Mesothelial cell of epicardium (in vitro differentiated cells): ENCODE measurements around the gene FCHO1. TPM values are rescaled to one million over a fixed set of nuclear protein-coding genes. Genes with fewer than 3 reads are reported as not detected.

ENCODE experiments used
- DNase-seq, 2 experiments: peaks; one replicate each; pipeline ENCODE4 v3.0.0; 2021; ENCODE audit warnings: low spot score in 2 of 2; ENCODE audit not compliant: unreplicated experiment in 2 of 2
- H3K27ac Mint-ChIP-seq: 2 replicates; pipeline ENCODE4 v1.8.0; 2021; ENCODE audit warnings: mixed read lengths
- H3K27me3 Mint-ChIP-seq: 2 replicates; pipeline ENCODE4 v1.8.0; 2021; ENCODE audit warnings: low read depth, mixed read lengths
- H3K36me3 Mint-ChIP-seq: 2 replicates; pipeline ENCODE4 v1.8.0; 2021; ENCODE audit warnings: mixed read lengths
- H3K4me1 Mint-ChIP-seq: 2 replicates; pipeline ENCODE4 v1.8.0; 2021; ENCODE audit warnings: mixed read lengths
- H3K4me3 Mint-ChIP-seq: 2 replicates; pipeline ENCODE4 v1.8.0; 2021; ENCODE audit warnings: mild to moderate bottlenecking, moderate library complexity, mixed read lengths
- H3K9me3 Mint-ChIP-seq: 2 replicates; pipeline ENCODE4 v1.8.0; 2021; ENCODE audit warnings: mixed read lengths
- CTCF ChIP-seq: fragments of 200-600 bp; sonication (generic); IDR thresholded peaks from one replicate; pipeline ENCODE4 v1.5.0; 2021; ENCODE audit warnings: antibody characterized with exemption; ENCODE audit not compliant: unreplicated experiment
- total RNA-seq: library from RNA; stranded (reverse); gene quantifications from 3 replicates; pipeline ENCODE4 v1.2.1, GENCODE V29; 2021

The FCHO1 gene
- total RNA-seq, 1 donor from 2014 or later, result 4.6 TPM

DNA sequence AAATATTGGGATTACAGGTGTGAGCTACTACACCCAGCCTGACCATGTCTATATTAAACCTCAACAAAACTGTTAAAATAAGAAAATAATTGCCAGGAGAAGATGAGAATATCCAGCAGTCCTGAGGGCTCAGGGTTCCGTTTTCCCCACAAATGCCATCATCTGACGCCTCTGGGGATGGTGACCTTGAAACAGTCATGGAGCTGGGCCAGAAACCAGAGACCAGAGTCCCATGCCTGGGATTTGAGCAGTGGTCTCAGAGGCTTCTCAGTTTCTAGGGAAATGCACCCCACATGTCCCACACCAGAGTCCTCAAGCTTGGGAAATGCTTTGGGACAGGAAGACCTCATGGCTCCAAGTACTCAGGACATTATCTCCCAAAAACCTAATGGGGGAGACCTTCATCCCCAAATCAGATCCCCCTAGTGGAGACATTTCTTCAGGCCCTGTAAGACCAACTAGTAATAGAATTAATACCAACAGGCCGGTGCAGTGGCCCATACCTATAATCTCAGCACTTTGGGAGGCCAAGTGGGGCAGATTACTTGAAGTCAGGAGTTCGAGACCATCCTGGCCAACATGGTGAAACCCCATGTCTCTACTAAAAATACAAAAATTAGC is 34.9 kb upstream of the FCHO1 start:
- peak; percentile 21 for TF ChIP-seq CTCF
- Mint-ChIP-seq H3K27ac (no peak overlapping the region), H3K4me3 (no peak overlapping the region), H3K27me3 (no peaks in the 10 kb centered on the region), H3K9me3 (no peaks in the 10 kb centered on the region), H3K4me1 (peaks cover 27% of the 10 kb centered on the region), H3K36me3 (peaks cover 1% of the 10 kb centered on the region)
- no peak for DNase-seq

DNA sequence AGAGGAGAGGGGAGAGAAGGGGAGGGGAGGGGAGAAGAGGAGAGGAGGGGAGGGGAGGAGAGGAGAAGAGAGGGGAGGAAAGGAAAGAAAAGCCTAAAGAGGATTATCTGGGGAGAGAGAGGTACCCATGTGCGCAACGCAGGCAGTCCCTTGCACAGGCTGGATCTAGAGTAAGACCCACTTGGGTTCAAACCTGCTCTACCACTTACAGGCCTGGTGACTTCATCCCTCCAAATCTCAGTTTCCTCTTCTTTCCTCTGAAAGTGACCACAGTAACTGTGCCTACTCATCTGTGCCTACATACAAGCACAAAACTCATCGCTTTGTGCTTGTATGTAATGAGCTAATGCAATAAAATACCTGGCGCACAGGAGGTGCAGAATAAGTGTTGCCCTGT is 32.7 kb upstream of the FCHO1 start:
- DNase-seq, result no peak
- Mint-ChIP-seq H3K4me3 (peak overlapping the region; percentile 83), H3K27me3 (no peaks in the 10 kb centered on the region), H3K9me3 (no peaks in the 10 kb centered on the region), H3K36me3 (peaks cover 4% of the 10 kb centered on the region), H3K27ac (peak overlapping the region; percentile 79), H3K4me1 (peaks cover 23% of the 10 kb centered on the region)
- no peak for TF ChIP-seq CTCF

DNA sequence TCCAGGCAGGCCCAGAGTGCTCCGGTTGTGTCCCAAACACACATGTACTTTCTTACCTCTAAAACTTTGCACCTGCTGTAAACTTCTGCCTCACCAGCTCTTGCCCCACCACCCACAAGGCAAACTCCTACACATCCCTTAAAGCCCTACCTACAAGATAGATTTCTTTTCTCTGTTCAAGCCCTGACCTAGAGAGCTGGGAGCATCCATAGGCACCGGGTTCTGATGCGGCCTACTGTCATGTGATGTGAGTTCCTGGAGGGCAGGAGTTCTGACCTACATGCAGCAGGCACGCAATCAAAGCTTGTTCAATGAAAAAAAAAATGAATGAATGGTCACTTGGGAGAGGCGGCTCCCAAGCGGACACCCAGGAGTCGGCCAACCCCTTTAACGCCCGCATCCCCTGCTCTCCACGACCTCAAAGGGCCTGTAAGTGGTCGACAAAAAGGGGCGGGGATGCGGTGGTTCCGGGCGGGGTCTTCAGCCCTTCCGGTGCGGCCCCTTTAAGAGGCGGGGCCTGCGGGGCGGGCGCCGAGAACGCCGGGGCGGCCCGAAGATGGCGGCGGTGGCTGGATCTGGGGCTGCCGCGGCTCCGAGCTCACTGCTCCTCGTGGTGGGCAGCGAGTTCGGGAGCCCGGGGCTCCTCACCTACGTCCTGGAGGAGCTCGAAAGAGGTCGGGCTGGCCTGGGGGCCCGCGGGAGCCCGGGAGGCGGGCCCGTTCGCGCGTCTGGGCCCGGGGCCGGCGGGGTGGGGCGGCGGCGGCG is 32.1 kb upstream of the FCHO1 start, which contains the start of gene MAP1S:
Gene MAP1S, plus strand, starts transcription at position 534 of the 765 bp plus-strand sequence. Its CDS starts 23 bp downstream, at position 557.
- H3K4me3 Mint-ChIP-seq, result peak within 1 kb of the TSS; percentile 83
- DNase-seq, result peak; percentile 61 to 80
- peaks cover 8% of the 10 kb centered on the region for H3K36me3 Mint-ChIP-seq
- no peak for TF ChIP-seq CTCF
- no peaks in the 10 kb centered on the region for H3K27me3 Mint-ChIP-seq
- peaks cover 23% of the 10 kb centered on the region for H3K4me1 Mint-ChIP-seq
- no peaks in the 10 kb centered on the region for H3K9me3 Mint-ChIP-seq
- peak within 1 kb of the TSS; percentile 79 for H3K27ac Mint-ChIP-seq

DNA sequence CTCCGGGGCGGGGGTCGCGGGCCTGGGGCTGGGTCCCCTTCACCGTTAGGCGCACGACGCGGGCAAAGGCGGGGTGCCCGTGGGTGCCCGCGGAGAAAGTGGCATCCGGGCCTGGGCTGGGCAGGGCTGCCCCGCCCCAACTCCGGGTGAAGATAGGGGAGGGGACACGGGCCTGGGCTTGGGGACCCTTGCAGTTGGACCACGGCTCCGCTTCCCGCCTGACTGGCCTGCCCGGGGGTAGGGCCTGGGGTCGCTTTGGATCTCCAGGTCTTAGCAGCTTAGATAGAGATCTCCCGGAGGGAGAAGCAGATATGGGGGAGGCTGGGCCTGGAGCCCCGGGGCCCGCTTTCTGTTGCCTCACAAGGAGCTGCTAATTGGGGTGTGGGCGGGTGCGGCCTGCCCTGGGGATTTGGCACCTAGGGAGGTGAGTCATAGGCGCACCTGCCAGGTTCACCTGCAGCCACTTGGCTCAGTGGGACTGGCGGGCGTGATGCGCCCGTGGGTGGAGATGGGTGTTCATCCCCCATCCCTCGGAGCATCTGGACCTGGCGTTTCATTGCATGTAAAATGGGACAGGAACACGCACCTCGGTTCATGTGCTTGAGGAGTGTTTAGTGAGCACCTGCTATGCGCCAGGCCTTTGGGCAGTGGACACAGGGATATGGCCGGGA is 31.4 kb upstream of the FCHO1 start:
- no peak for TF ChIP-seq CTCF
- Mint-ChIP-seq H3K36me3 (peaks cover 14% of the 10 kb centered on the region), H3K4me1 (peaks cover 23% of the 10 kb centered on the region), H3K4me3 (peak overlapping the region; percentile 72), H3K27ac (peak overlapping the region; percentile 59), H3K27me3 (no peaks in the 10 kb centered on the region), H3K9me3 (no peaks in the 10 kb centered on the region)
- peak in 1 of 2 experiments; percentile 43 for DNase-seq

- peak overlapping the region; percentile 72 for H3K4me3 Mint-ChIP-seq
- H3K9me3 Mint-ChIP-seq, result no peaks in the 10 kb centered on the region
- peaks cover 17% of the 10 kb centered on the region for H3K36me3 Mint-ChIP-seq
- no peak for DNase-seq
- H3K27ac Mint-ChIP-seq, result peak overlapping the region; percentile 59
- TF ChIP-seq CTCF, result no peak
- no peaks in the 10 kb centered on the region for H3K27me3 Mint-ChIP-seq
- H3K4me1 Mint-ChIP-seq, result peaks cover 23% of the 10 kb centered on the region
Observed at GRCh38 chr19:17720440-17720839, 30.8 kb upstream of the FCHO1 start.
